ENCODE data around the gene ZNF787. TPM values are rescaled to one million over a fixed set of nuclear protein-coding genes. Genes with fewer than 3 reads are reported as not detected.
A peak's percentile ranks its signal among the peaks of the same experiment; 100 is the strongest.

The ZNF787 gene
- total and polyA plus RNA-seq, 2 of the 4 experiments (the other 2 are of a cell fraction) = 4.8 to 11.2 TPM

- POLR2A ChIA-PET (ENCODE audit: unreplicated experiment) = no interaction called here
- ATAC-seq (ENCODE audit: low read depth) (peak; percentile 15; the same call in 1 of the 2 replicates), DNase-seq (no peak)
- H3K14ac ChIP-seq (replicated peaks; ENCODE audit: low read depth, low read length) = no peak overlapping the region
- no peak overlapping the region for H3K4ac ChIP-seq (ENCODE audit: low read depth, low read length)
- intact Hi-C loops (cut with micrococcal nuclease) (no loop called here), dilution Hi-C loops (cut with HindIII; ENCODE audit: low sequenced_read_pairs, unreplicated experiment) (no loop called here), in situ Hi-C loops (cut with MboI; ENCODE audit: low sequenced_read_pairs) (no loop called here)
- no peak overlapping the region for H3K4me2 ChIP-seq (ENCODE audit: low read depth, low read length)
- peaks cover 89% of the 10 kb centered on the region for H4K20me1 ChIP-seq (ENCODE audit: insufficient read depth, low read length)
- H4K91ac ChIP-seq (ENCODE audit: insufficient read depth, low read depth, low read length) = no peak overlapping the region
- WGBS, 2 experiments (ENCODE audit: extremely low coverage in 2 of 2, insufficient read length in 1 of 2) = 48% methylated on average over 6 of the region's 24 CpGs; no CpG with 5 or more reads in 1 of the 2 experiments
- no peak overlapping the region for H3K56ac ChIP-seq (ENCODE audit: extremely low read depth, insufficient read depth, low read length)
- H3K4me1 ChIP-seq (ENCODE audit: control insufficient read depth, insufficient read depth, low read length) = peaks cover 27% of the 10 kb centered on the region
- H3K36me3 ChIP-seq (ENCODE audit: control insufficient read depth, insufficient read depth, low read length) = peaks cover 3% of the 10 kb centered on the region; the same call in 1 of the 2 replicates
- H3K9ac ChIP-seq (ENCODE audit: low read depth, low read length) = no peak overlapping the region
- H3K9me3 ChIP-seq (ENCODE audit: control insufficient read depth, insufficient read depth, low read length) = no peaks in the 10 kb centered on the region
- no TSS peak for BruUV-seq (replicated peaks)
- CTCF ChIA-PET = no interaction called here
- no peak overlapping the region for H4K8ac ChIP-seq (ENCODE audit: low read depth in 2 of 2, low read length in 2 of 2)
- no peak overlapping the region for H2BK5ac ChIP-seq (ENCODE audit: low read depth, low read length, poor library complexity, severe bottlenecking)
- H3K27ac ChIP-seq (ENCODE audit: insufficient read depth, low read length) = peak overlapping the region; percentile 26; the same call in 1 of the 2 replicates
- TF ChIP-seq NFE2L2 (IDR thresholded peaks at IDR 0.05; ENCODE audit: low read depth, low read length) (no peak), FOS (IDR thresholded peaks at IDR 0.05; ENCODE audit: low read depth, low read length) (no peak), USF2 (IDR thresholded peaks at IDR 0.05; ENCODE audit: low read depth, low read length) (no peak), CHD1 (IDR thresholded peaks at IDR 0.05; ENCODE audit: low read depth, low read length) (no peak), BHLHE40 (IDR thresholded peaks at IDR 0.05; ENCODE audit: low read depth, low read length) (no peak), MAZ (IDR thresholded peaks at IDR 0.05; ENCODE audit: borderline replicate concordance, low read depth, low read length) (no peak), RCOR1 (IDR thresholded peaks at IDR 0.05; ENCODE audit: insufficient replicate concordance, low read length) (no peak), MXI1 (IDR thresholded peaks at IDR 0.05; ENCODE audit: borderline replicate concordance, low read depth, low read length) (no peak), SMC3 (IDR thresholded peaks at IDR 0.05; ENCODE audit: low read depth, low read length) (no peak), ELK1 (IDR thresholded peaks at IDR 0.05; ENCODE audit: borderline replicate concordance, low read depth, low read length) (no peak), POLR2A (IDR thresholded peaks at IDR 0.05; ENCODE audit: low read depth, low read length) (no peak)
- H3K23ac ChIP-seq (ENCODE audit: low read depth, low read length) = no peak overlapping the region
- H3K9me1 ChIP-seq (ENCODE audit: insufficient read depth, low read length) = peaks cover 9% of the 10 kb centered on the region
- H2AK9ac ChIP-seq (replicated peaks; ENCODE audit: low read depth, low read length, poor library complexity) = peak overlapping the region; percentile 72
- H3K4me3 ChIP-seq (ENCODE audit: insufficient read depth, low read depth, low read length) = no peak overlapping the region
- no peaks in the 10 kb centered on the region for H3K27me3 ChIP-seq (ENCODE audit: control insufficient read depth, insufficient read depth, low read length)
- H2AFZ ChIP-seq (replicated peaks; ENCODE audit: low read length, poor library complexity) = peak overlapping the region; percentile 21
- no peak overlapping the region for H4K5ac ChIP-seq (ENCODE audit: low read depth, low read length)
- H3K18ac ChIP-seq (ENCODE audit: low read depth, low read length) = no peak overlapping the region
- H2BK120ac ChIP-seq (ENCODE audit: low read depth, low read length) = no peak overlapping the region
- H2BK20ac ChIP-seq (ENCODE audit: low read depth, low read length) = no peak overlapping the region
- no peak overlapping the region for H2AK5ac ChIP-seq (ENCODE audit: low read depth, low read length)
- peaks cover 3 to 65% of the 10 kb centered on the region in 2 experiments; a peak in 3 of 4 replicates for H3K79me1 ChIP-seq (ENCODE audit: low read depth in 1 of 2, low read length in 2 of 2)
- no peak overlapping the region for H2BK15ac ChIP-seq (ENCODE audit: low read depth, low read length)
These were observed 9.3 kb downstream of the ZNF787 start for GRCh38 chr19:56111601-56112312.

All from IMR-90 (cell line).